Measurements from ENCODE around the gene C1orf105.

DNA sequence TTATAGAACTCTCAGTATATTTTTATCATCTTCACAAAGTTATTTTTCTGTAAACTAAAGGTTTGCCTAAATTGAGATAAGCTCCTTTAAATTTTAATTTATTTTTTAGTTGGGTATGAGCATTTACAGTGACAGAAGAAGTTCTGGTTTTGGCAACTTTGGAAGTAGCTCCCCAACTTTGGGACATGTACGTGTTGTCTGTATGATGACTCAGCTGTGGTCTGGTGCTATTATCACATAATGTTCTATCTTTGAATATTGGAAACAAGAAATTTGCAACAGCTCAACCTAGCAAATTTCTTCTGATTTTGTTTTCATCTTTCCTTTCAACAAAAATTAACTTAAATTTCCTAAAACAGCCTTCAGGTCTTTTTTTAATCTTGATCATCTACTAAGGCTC is 46.6 kb upstream of the C1orf105 start:
- TF ChIP-seq EZH2phosphoT487 (IDR thresholded peaks at IDR 0.05) = no peak
- TF ChIP-seq, protein P1, sequence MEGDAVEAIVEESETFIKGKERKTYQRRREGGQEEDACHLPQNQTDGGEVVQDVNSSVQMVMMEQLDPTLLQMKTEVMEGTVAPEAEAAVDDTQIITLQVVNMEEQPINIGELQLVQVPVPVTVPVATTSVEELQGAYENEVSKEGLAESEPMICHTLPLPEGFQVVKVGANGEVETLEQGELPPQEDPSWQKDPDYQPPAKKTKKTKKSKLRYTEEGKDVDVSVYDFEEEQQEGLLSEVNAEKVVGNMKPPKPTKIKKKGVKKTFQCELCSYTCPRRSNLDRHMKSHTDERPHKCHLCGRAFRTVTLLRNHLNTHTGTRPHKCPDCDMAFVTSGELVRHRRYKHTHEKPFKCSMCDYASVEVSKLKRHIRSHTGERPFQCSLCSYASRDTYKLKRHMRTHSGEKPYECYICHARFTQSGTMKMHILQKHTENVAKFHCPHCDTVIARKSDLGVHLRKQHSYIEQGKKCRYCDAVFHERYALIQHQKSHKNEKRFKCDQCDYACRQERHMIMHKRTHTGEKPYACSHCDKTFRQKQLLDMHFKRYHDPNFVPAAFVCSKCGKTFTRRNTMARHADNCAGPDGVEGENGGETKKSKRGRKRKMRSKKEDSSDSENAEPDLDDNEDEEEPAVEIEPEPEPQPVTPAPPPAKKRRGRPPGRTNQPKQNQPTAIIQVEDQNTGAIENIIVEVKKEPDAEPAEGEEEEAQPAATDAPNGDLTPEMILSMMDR (IDR thresholded peaks at IDR 0.05) = no peak

All from neural progenitor cell (in vitro differentiated cells).